Neural cell (in vitro differentiated cells): ENCODE data around the gene SLC32A1. TPM values are rescaled to one million over a fixed set of nuclear protein-coding genes. Genes with fewer than 3 reads are reported as not detected.

Source experiments
- H2AFZ ChIP-seq: fragments of 200-600, 300-800 bp; sonication (generic), shearing (Covaris generic); 2 replicates; pipeline ENCODE4 v1.6.0; 2014; ENCODE audit warnings: low read depth, mild to moderate bottlenecking, antibody characterized with exemption, low read length, moderate library complexity
- H3F3A ChIP-seq: fragments of 200-600 bp; shearing (Covaris generic); 2 replicates; pipeline ENCODE4 v1.6.1; 2016; ENCODE audit warnings: mild to moderate bottlenecking, moderate library complexity, mixed read lengths, antibody characterized with exemption, low read length; ENCODE audit not compliant: insufficient read depth, poor library complexity, severe bottlenecking
- H3K27ac ChIP-seq: fragments of 200-600, 300-800 bp; sonication (generic), shearing (Covaris generic); 2 replicates; pipeline ENCODE4 v1.5.1; 2014; ENCODE audit warnings: mild to moderate bottlenecking, low read length, moderate library complexity
- H3K27me3 ChIP-seq: fragments of 300-800, 200-600 bp; sonication (generic), shearing (Covaris generic); 2 replicates; pipeline ENCODE4 v1.6.0; 2014; ENCODE audit warnings: mild to moderate bottlenecking, low read depth, low read length, moderate library complexity; ENCODE audit not compliant: insufficient read depth
- H3K36me3 ChIP-seq: fragments of 300-800, 200-600 bp; sonication (generic), shearing (Covaris generic); 2 replicates; pipeline ENCODE4 v1.5.1; 2014; ENCODE audit warnings: mild to moderate bottlenecking, antibody characterized with exemption, low read length, moderate library complexity; ENCODE audit not compliant: insufficient read depth
- H3K4me2 ChIP-seq: fragments of 300-800, 200-600 bp; sonication (generic), shearing (Covaris generic); 2 replicates; pipeline ENCODE4 v1.6.0; 2014; ENCODE audit warnings: mild to moderate bottlenecking, low read length
- H3K4me3 ChIP-seq: fragments of 300-800, 200-600 bp; sonication (generic), shearing (Covaris generic); 2 replicates; pipeline ENCODE4 v1.5.1; 2014; ENCODE audit warnings: mild to moderate bottlenecking, low read length, moderate library complexity
- H3K79me2 ChIP-seq: fragments of 200-600 bp; shearing (Covaris generic); replicated peaks from 2 replicates; pipeline ENCODE4 v1.6.0; 2014; ENCODE audit warnings: mild to moderate bottlenecking, low read length, moderate library complexity; ENCODE audit not compliant: insufficient read depth
- H3K9ac ChIP-seq: fragments of 300-800, 200-600 bp; sonication (generic), shearing (Covaris generic); 2 replicates; pipeline ENCODE4 v1.6.1; 2016; ENCODE audit warnings: mild to moderate bottlenecking, low read length, mixed read lengths
- H3K9me2 ChIP-seq: fragments of 200-600 bp; shearing (Covaris generic); 2 replicates; pipeline ENCODE4 v1.6.1; 2016; ENCODE audit warnings: mild to moderate bottlenecking, low read length, mixed read lengths; ENCODE audit not compliant: insufficient read depth
- H3K9me3 ChIP-seq: fragments of 200-600, 300-800 bp; sonication (generic), shearing (Covaris generic); 2 replicates; pipeline ENCODE4 v1.6.1; 2016; ENCODE audit warnings: mild to moderate bottlenecking, mixed run types, low read length, moderate library complexity, mixed read lengths
- H4K20me1 ChIP-seq: fragments of 200-600 bp; shearing (Covaris generic); 2 replicates; pipeline ENCODE4 v1.6.1; 2016; ENCODE audit warnings: mild to moderate bottlenecking, mixed run types; ENCODE audit not compliant: insufficient read depth
- EP300 ChIP-seq: fragments of 450-650 bp; conservative IDR thresholded peaks from 2 replicates; pipeline ENCODE4 v1.6.1; 2014; ENCODE audit warnings: antibody characterized with exemption, mild to moderate bottlenecking, moderate library complexity; ENCODE audit not compliant: poor library complexity, severe bottlenecking
- EZH2 ChIP-seq: fragments of 200-600, 300-800 bp; shearing (Covaris generic), sonication (generic); IDR thresholded peaks from 2 replicates; pipeline ENCODE4 v1.6.1; 2014; ENCODE audit warnings: antibody characterized with exemption, low read length, borderline replicate concordance, mild to moderate bottlenecking; ENCODE audit not compliant: insufficient read depth, poor library complexity, severe bottlenecking
- MXI1 ChIP-seq: fragments of 450-650 bp; conservative IDR thresholded peaks from 2 replicates; pipeline ENCODE4 v1.6.1; 2014; ENCODE audit warnings: antibody characterized with exemption, mild to moderate bottlenecking; ENCODE audit not compliant: poor library complexity, severe bottlenecking
- POLR2AphosphoS5 ChIP-seq: IDR thresholded peaks from 2 replicates; pipeline ENCODE4 v1.6.1; 2012
- RAD21 ChIP-seq: fragments of 450-650 bp; conservative IDR thresholded peaks from 2 replicates; pipeline ENCODE4 v1.6.1; 2014; ENCODE audit warnings: antibody characterized with exemption, mild to moderate bottlenecking, moderate library complexity
- SMC3 ChIP-seq: fragments of 450-650 bp; conservative IDR thresholded peaks from 2 replicates; pipeline ENCODE4 v1.6.1; 2014; ENCODE audit warnings: antibody characterized with exemption, mild to moderate bottlenecking, moderate library complexity; ENCODE audit not compliant: poor library complexity
- TAF1 ChIP-seq: IDR thresholded peaks from 2 replicates; pipeline ENCODE4 v1.6.1; 2012; ENCODE audit warnings: low read depth
- polyA plus RNA-seq: library from polyadenylated mRNA; depleted of rRNA; stranded (reverse); fragments of >200 nt; gene quantifications from 2 replicates; pipeline ENCODE4 v1.2.3, GENCODE V29; 2014
- TF ChIP-seq, protein P1 (sequence below): IDR thresholded peaks from 2 replicates; pipeline ENCODE4 v1.6.1; 2012; ENCODE audit warnings: borderline replicate concordance
- TF ChIP-seq, protein P2 (sequence below): fragments of 450-650 bp; IDR thresholded peaks from 2 replicates; pipeline ENCODE4 v1.5.1; 2014; ENCODE audit warnings: antibody characterized with exemption, mild to moderate bottlenecking, moderate library complexity; ENCODE audit not compliant: poor library complexity, severe bottlenecking

SLC32A1 gene
- polyA plus RNA-seq, 1 donor from 2014 or later: 36.2 TPM

DNA sequence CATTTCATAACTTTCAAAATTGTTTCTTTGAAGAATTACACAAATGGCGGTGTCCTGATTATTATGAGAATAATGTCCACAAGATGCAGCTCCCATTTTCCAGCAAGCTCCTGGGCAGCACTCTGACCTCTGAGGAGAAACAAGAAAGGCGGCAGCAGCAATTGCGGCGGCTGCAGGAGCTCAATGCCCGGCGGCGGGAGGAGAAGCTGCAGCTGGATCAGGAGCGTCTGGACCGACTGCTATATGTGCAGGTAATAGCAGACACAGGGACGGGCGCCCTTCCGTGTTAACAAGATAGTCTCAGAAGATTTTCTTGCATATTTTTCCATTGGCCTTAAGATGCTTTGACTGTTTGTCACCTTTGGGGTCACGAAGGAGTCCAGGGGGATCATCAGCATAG is 30.6 kb downstream of the SLC32A1 start:
- peaks cover 17% of the 10 kb centered on the region for H3K79me2 ChIP-seq
- no peak overlapping the region for H3K27ac ChIP-seq
- H3K9ac ChIP-seq: no peak overlapping the region
- no peak overlapping the region for H2AFZ ChIP-seq
- H3K36me3 ChIP-seq: peaks cover 19% of the 10 kb centered on the region
- H3K9me3 ChIP-seq: no peaks in the 10 kb centered on the region
- no peaks in the 10 kb centered on the region for H3K9me2 ChIP-seq
- no peak overlapping the region for H3K4me2 ChIP-seq
- TF ChIP-seq SMC3: no peak
- TF ChIP-seq EZH2: no peak
- TF ChIP-seq EP300: no peak
- TF ChIP-seq TAF1: no peak
- TF ChIP-seq MXI1: no peak
- TF ChIP-seq POLR2AphosphoS5: no peak
- TF ChIP-seq RAD21: no peak
- TF ChIP-seq, protein P1, sequence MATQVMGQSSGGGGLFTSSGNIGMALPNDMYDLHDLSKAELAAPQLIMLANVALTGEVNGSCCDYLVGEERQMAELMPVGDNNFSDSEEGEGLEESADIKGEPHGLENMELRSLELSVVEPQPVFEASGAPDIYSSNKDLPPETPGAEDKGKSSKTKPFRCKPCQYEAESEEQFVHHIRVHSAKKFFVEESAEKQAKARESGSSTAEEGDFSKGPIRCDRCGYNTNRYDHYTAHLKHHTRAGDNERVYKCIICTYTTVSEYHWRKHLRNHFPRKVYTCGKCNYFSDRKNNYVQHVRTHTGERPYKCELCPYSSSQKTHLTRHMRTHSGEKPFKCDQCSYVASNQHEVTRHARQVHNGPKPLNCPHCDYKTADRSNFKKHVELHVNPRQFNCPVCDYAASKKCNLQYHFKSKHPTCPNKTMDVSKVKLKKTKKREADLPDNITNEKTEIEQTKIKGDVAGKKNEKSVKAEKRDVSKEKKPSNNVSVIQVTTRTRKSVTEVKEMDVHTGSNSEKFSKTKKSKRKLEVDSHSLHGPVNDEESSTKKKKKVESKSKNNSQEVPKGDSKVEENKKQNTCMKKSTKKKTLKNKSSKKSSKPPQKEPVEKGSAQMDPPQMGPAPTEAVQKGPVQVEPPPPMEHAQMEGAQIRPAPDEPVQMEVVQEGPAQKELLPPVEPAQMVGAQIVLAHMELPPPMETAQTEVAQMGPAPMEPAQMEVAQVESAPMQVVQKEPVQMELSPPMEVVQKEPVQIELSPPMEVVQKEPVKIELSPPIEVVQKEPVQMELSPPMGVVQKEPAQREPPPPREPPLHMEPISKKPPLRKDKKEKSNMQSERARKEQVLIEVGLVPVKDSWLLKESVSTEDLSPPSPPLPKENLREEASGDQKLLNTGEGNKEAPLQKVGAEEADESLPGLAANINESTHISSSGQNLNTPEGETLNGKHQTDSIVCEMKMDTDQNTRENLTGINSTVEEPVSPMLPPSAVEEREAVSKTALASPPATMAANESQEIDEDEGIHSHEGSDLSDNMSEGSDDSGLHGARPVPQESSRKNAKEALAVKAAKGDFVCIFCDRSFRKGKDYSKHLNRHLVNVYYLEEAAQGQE: no peak
- H3K27me3 ChIP-seq: no peaks in the 10 kb centered on the region
- H4K20me1 ChIP-seq: no peaks in the 10 kb centered on the region
- H3K4me3 ChIP-seq: no peak overlapping the region
- no peaks in the 10 kb centered on the region for H3F3A ChIP-seq

DNA sequence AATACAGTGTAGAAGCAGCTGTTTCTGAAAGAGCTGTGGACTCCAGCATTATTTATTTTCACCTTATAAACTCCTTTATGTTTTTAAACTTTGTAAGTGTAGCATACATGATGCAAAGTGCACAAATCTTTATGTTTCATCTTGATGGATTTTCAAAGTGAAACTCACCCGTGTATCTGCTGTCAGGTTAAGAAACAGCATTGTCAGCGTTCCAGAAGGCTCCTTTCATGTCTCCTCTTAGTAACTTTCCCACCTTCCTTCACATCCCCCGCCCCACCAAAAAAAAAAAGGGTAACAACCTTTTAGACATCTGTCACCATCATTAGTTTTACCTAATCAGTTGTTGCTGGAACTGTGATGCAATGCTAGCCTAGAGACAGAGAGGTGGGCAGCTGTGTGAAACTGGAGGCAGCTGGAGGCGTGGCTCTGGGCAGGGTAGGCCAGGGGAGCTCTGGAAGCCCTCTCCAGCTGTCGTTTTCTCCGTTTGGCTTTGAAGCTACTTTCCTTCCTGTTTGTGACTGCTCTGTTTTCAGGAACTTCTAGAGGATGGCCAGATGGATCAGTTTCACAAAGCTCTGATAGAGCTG is 31.1 kb downstream of the SLC32A1 start:
- H3K79me2 ChIP-seq: peaks cover 13% of the 10 kb centered on the region
- H3K4me2 ChIP-seq: no peak overlapping the region
- H3F3A ChIP-seq: no peaks in the 10 kb centered on the region
- H2AFZ ChIP-seq: no peak overlapping the region
- no peaks in the 10 kb centered on the region for H4K20me1 ChIP-seq
- H3K9ac ChIP-seq: no peak overlapping the region
- H3K27me3 ChIP-seq: no peaks in the 10 kb centered on the region
- H3K4me3 ChIP-seq: no peak overlapping the region
- H3K27ac ChIP-seq: no peak overlapping the region
- H3K9me2 ChIP-seq: no peaks in the 10 kb centered on the region
- TF ChIP-seq, protein P1: no peak
- TF ChIP-seq, protein P2, sequence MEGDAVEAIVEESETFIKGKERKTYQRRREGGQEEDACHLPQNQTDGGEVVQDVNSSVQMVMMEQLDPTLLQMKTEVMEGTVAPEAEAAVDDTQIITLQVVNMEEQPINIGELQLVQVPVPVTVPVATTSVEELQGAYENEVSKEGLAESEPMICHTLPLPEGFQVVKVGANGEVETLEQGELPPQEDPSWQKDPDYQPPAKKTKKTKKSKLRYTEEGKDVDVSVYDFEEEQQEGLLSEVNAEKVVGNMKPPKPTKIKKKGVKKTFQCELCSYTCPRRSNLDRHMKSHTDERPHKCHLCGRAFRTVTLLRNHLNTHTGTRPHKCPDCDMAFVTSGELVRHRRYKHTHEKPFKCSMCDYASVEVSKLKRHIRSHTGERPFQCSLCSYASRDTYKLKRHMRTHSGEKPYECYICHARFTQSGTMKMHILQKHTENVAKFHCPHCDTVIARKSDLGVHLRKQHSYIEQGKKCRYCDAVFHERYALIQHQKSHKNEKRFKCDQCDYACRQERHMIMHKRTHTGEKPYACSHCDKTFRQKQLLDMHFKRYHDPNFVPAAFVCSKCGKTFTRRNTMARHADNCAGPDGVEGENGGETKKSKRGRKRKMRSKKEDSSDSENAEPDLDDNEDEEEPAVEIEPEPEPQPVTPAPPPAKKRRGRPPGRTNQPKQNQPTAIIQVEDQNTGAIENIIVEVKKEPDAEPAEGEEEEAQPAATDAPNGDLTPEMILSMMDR: no peak
- TF ChIP-seq MXI1: no peak
- TF ChIP-seq TAF1: no peak
- TF ChIP-seq POLR2AphosphoS5: no peak
- TF ChIP-seq RAD21: no peak
- TF ChIP-seq EZH2: no peak
- TF ChIP-seq EP300: no peak
- TF ChIP-seq SMC3: no peak
- no peaks in the 10 kb centered on the region for H3K9me3 ChIP-seq
- H3K36me3 ChIP-seq: peaks cover 19% of the 10 kb centered on the region
